ENCODE data around the gene EN2. TPM values are rescaled to one million over a fixed set of nuclear protein-coding genes. Genes with fewer than 3 reads are reported as not detected.

EN2 gene
- total and polyA plus RNA-seq, 3 donors from 2014 or later, result 0.81 to 1.6 (median 1.6) TPM

DNA sequence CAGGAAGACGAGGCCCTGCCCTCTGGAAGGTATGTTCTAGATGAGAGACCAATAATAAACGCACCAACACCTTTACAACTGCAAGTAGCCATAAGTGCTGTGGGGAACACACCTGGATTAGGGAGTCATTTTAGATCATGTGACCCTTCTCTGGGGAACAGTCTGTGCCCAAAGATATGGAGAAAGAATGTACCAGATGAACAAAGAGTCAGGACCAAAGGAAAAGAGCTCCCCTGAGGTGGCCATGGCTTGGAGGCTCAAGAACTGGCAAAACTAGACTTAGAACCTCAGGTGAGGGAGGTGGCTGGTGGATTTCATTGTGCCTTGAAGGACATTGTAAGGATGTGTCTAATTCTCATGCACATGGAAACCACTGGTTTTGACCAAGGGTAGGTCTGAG, 10.3 kb upstream of the EN2 start:
- intact Hi-C loops (cut with DNase I; ENCODE audit: low total_unique reads), result no loop called here
- Histone ChIP-seq H3K27me3 (peaks cover 7% of the 10 kb centered on the region), H3K36me3 (ENCODE audit: low read depth, missing control alignments) (no peaks in the 10 kb centered on the region), H3K4me1 (peaks cover 4% of the 10 kb centered on the region), H3K4me3 (no peak overlapping the region), H3K9me3 (no peaks in the 10 kb centered on the region), H3K27ac (no peak overlapping the region)
- WGBS, 2 donors, result 53 to 63% methylated on average over 2 of the region's 2 CpGs
- TF ChIP-seq, protein P1, sequence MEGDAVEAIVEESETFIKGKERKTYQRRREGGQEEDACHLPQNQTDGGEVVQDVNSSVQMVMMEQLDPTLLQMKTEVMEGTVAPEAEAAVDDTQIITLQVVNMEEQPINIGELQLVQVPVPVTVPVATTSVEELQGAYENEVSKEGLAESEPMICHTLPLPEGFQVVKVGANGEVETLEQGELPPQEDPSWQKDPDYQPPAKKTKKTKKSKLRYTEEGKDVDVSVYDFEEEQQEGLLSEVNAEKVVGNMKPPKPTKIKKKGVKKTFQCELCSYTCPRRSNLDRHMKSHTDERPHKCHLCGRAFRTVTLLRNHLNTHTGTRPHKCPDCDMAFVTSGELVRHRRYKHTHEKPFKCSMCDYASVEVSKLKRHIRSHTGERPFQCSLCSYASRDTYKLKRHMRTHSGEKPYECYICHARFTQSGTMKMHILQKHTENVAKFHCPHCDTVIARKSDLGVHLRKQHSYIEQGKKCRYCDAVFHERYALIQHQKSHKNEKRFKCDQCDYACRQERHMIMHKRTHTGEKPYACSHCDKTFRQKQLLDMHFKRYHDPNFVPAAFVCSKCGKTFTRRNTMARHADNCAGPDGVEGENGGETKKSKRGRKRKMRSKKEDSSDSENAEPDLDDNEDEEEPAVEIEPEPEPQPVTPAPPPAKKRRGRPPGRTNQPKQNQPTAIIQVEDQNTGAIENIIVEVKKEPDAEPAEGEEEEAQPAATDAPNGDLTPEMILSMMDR (IDR thresholded peaks at IDR 0.05), result no peak
- no peak for TF ChIP-seq POLR2A (IDR thresholded peaks at IDR 0.05)
- no peak for DNase-seq

GRCh38 chr7:155448632-155449007, 9.3 kb upstream of the EN2 start:
- no peak for TF ChIP-seq POLR2A (IDR thresholded peaks at IDR 0.05)
- TF ChIP-seq, protein P1 (IDR thresholded peaks at IDR 0.05), result no peak
- DNase-seq, result no peak
- H3K27me3 ChIP-seq, result peaks cover 7% of the 10 kb centered on the region
- H3K4me3 ChIP-seq, result peak overlapping the region in 1 of 2 donors; percentile 7
- H3K9me3 ChIP-seq, result no peaks in the 10 kb centered on the region
- no peaks in the 10 kb centered on the region for H3K36me3 ChIP-seq (ENCODE audit: low read depth, missing control alignments)
- 2 to 10% methylated on average over 2 to 34 of the region's 35 CpGs for WGBS, 2 donors
- intact Hi-C loops (cut with DNase I; ENCODE audit: low total_unique reads), result no loop called here
- H3K27ac ChIP-seq, result no peak overlapping the region
- peaks cover 4% of the 10 kb centered on the region for H3K4me1 ChIP-seq

DNA sequence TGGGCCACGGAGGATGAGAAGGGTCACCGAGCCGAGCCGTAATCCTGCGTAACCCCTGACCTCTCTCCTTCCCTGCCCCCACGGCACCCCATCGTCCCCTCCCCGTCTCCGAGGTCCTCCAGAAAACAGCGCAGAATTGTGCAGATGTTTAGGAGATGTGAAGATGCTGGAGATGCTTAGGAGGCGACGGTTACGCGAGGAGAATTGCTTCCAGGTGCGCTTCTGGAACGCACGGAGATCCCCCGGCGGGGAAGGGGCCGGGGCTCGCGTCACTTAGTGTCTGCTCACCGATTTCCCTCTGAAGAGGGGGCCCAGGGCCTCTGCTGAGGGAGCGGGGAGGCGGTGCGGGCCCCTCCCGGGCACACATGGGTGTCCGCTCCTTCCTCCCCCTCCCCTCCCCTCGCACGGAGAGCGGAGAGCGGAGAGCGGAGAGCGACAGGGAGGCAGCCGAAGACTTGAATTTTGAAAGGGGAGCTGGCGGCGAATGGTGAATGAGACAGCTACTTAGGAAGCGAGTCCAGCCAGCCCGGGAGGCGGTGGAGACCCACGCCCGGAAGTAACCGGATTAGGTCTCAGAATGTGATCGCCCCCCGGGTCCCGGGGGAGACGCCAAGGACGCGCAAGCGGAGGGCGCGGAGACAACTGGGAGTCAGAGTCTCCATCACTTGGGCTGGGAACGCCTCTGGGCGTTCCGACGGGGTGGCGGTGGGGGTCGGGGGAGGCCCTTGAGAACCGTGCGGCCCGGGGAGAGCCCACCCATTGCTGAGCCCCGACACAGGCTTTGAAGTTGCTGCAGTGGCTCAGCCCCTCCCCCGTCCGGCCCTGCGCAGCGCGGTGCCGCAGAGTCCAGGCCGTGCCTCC, 8.7 kb upstream of the EN2 start:
- peaks cover 7% of the 10 kb centered on the region for H3K27me3 ChIP-seq
- no peaks in the 10 kb centered on the region for H3K9me3 ChIP-seq
- WGBS, 2 donors, result 2% methylated on average over 26 to 64 of the region's 69 CpGs
- no peak overlapping the region for H3K27ac ChIP-seq
- DNase-seq, result no peak
- H3K4me3 ChIP-seq, result peak overlapping the region in 1 of 2 donors; percentile 7
- TF ChIP-seq, protein P1 (IDR thresholded peaks at IDR 0.05), result no peak
- no peak for TF ChIP-seq POLR2A (IDR thresholded peaks at IDR 0.05)
- intact Hi-C loops (cut with DNase I; ENCODE audit: low total_unique reads), result no loop called here
- no peaks in the 10 kb centered on the region for H3K36me3 ChIP-seq (ENCODE audit: low read depth, missing control alignments)
- H3K4me1 ChIP-seq, result peaks cover 9% of the 10 kb centered on the region

GRCh38 chr7:155449869-155450557, 7.9 kb upstream of the EN2 start:
- Histone ChIP-seq H3K36me3 (ENCODE audit: low read depth, missing control alignments) (no peaks in the 10 kb centered on the region), H3K4me3 (no peak overlapping the region), H3K4me1 (peaks cover 15% of the 10 kb centered on the region), H3K27me3 (peaks cover 7% of the 10 kb centered on the region), H3K9me3 (no peaks in the 10 kb centered on the region), H3K27ac (no peak overlapping the region)
- 1 to 4% methylated on average over 18 to 28 of the region's 52 CpGs for WGBS, 2 donors
- TF ChIP-seq, protein P1 (IDR thresholded peaks at IDR 0.05), result no peak
- TF ChIP-seq POLR2A (IDR thresholded peaks at IDR 0.05), result no peak
- DNase-seq, result no peak
- intact Hi-C loops (cut with DNase I; ENCODE audit: low total_unique reads), result no loop called here
